Peyer's patch (tissue), 4 donors: ENCODE results near the gene FGFR4. TPM values are rescaled to one million over a fixed set of nuclear protein-coding genes. Genes with fewer than 3 reads are reported as not detected.

Experiments used
- DNase-seq, 3 donors: peaks; one replicate each; pipeline ENCODE4 v3.0.0-alpha.2; 2017 to 2019
- H3K27ac ChIP-seq, 4 donors: fragments of 200-600 bp; sonication (generic); one replicate each; pipeline ENCODE4 v1.5.1; 2016 to 2019
- H3K27me3 ChIP-seq, 2 donors: fragments of 200-600 bp; sonication (generic); one replicate each; pipeline ENCODE4 v1.5.1; 2019
- H3K36me3 ChIP-seq, 3 donors: fragments of 200-600 bp; sonication (generic); one replicate each; pipeline ENCODE4 v1.5.1; 2016 to 2019
- H3K4me1 ChIP-seq, 4 donors: fragments of 200-600 bp; sonication (generic); one replicate each; pipeline ENCODE4 v1.5.1; 2016 to 2019
- H3K4me3 ChIP-seq, 4 donors: fragments of 200-600 bp; sonication (generic); 1 replicate in 3 of 4; 2 replicates in 1 of 4; pipeline ENCODE4 v1.5.1; 2016 to 2019; ENCODE audit warnings: mild to moderate bottlenecking in 1 of 4
- H3K9me3 ChIP-seq, 4 donors: fragments of 200-600 bp; sonication (generic); one replicate each; pipeline ENCODE4 v1.5.1; 2016 to 2019; ENCODE audit warnings: mild to moderate bottlenecking in 1 of 4
- CTCF ChIP-seq, 6 experiments: fragments of 450-650 bp in 4 of 6; fragments of 200-600 bp in 2 of 6; sonication (generic) in 1 of 6; IDR thresholded peaks; one replicate each; pipeline ENCODE4 v1.5.1; 2017 to 2019; ENCODE audit warnings: antibody characterized with exemption in 6 of 6, mild to moderate bottlenecking in 3 of 6, moderate library complexity in 1 of 6
- POLR2A ChIP-seq, 2 donors: fragments of 450-650 bp; IDR thresholded peaks; one replicate each; pipeline ENCODE4 v1.5.1; 2017; ENCODE audit warnings: antibody characterized with exemption in 2 of 2, mild to moderate bottlenecking in 2 of 2, moderate library complexity in 2 of 2
- total RNA-seq, 4 donors: library from RNA; depleted of rRNA; stranded (reverse); fragments of >200 nt; gene quantifications; one replicate each; pipeline ENCODE4 v1.1.0, GENCODE V29; 2016

FGFR4 gene
- total RNA-seq, 4 donors from 2014 or later: 43.0 to 264 (median 72.3) TPM

GRCh38 chr5:177065491-177065890, 21.2 kb upstream of the FGFR4 start:
- TF ChIP-seq POLR2A (IDR thresholded peaks at IDR 0.05) (no peak), CTCF (IDR thresholded peaks at IDR 0.05) (no peak)

DNA sequence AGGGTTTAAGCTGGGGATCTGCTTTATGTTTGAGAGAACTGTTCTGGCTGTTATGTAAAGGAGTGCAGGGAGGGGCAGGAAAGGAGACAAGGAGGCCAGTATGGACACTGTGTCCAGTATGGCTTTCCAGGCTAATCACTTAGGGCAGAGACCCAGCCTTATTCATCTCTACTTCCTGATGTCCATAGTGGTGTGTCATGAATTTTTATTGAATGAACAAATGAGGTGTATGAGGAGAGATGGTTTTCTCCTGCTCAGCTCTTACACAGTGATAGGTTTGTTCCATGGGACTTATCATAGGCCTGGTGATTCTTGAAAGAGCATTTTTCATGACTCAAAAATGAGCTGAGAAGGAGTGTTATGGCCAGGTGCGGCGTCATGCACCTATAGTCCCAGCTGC, 20.5 kb upstream of the FGFR4 start:
- TF ChIP-seq POLR2A (IDR thresholded peaks at IDR 0.05): no peak
- TF ChIP-seq CTCF (IDR thresholded peaks at IDR 0.05): no peak
- no peaks in the 10 kb centered on the region for H3K27me3 ChIP-seq
- peaks cover 0 to 20% (median 0%) of the 10 kb centered on the region in 3 donors for H3K36me3 ChIP-seq
- H3K9me3 ChIP-seq: no peaks in the 10 kb centered on the region
- no peak for DNase-seq
- H3K4me1 ChIP-seq: peaks cover 0 to 5% (median 0%) of the 10 kb centered on the region in 4 donors
- no peak overlapping the region for H3K4me3 ChIP-seq
- no peak overlapping the region for H3K27ac ChIP-seq

More at GRCh38 chr5:177065491-177065890, 21.2 kb upstream of the FGFR4 start:
- no peak overlapping the region for H3K27ac ChIP-seq
- H3K27me3 ChIP-seq: no peaks in the 10 kb centered on the region
- H3K36me3 ChIP-seq: peaks cover 0 to 20% (median 0%) of the 10 kb centered on the region in 3 donors
- no peaks in the 10 kb centered on the region for H3K9me3 ChIP-seq
- DNase-seq: no peak
- no peaks in the 10 kb centered on the region for H3K4me1 ChIP-seq
- no peak overlapping the region for H3K4me3 ChIP-seq

DNA sequence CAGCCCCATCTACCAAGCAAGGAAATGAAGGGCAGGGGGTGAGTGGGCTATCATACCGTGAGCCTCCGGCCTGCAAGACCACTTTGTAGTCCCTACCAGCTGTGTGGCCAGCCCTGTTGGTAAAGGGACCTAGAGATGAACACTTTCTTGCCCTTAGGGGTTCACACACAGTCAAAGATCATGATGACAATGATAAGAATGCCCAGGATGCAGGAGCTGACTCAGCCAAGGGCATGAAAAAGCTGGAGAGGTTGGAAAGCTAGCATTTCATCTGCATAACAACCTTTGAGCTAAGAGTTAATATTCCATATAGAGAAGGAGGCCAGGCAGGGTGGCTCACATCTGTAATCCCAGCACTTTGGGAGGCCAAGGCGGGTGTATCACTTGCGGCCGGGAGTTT, 19.2 kb upstream of the FGFR4 start:
- TF ChIP-seq POLR2A (IDR thresholded peaks at IDR 0.05) (no peak), CTCF (IDR thresholded peaks at IDR 0.05) (no peak)
- peaks cover 0 to 15% (median 0%) of the 10 kb centered on the region in 3 donors for H3K36me3 ChIP-seq
- no peaks in the 10 kb centered on the region for H3K27me3 ChIP-seq
- no peak overlapping the region for H3K27ac ChIP-seq
- no peaks in the 10 kb centered on the region for H3K9me3 ChIP-seq
- peaks cover 0 to 11% (median 0%) of the 10 kb centered on the region in 4 donors for H3K4me1 ChIP-seq
- no peak overlapping the region for H3K4me3 ChIP-seq
- no peak for DNase-seq

DNA sequence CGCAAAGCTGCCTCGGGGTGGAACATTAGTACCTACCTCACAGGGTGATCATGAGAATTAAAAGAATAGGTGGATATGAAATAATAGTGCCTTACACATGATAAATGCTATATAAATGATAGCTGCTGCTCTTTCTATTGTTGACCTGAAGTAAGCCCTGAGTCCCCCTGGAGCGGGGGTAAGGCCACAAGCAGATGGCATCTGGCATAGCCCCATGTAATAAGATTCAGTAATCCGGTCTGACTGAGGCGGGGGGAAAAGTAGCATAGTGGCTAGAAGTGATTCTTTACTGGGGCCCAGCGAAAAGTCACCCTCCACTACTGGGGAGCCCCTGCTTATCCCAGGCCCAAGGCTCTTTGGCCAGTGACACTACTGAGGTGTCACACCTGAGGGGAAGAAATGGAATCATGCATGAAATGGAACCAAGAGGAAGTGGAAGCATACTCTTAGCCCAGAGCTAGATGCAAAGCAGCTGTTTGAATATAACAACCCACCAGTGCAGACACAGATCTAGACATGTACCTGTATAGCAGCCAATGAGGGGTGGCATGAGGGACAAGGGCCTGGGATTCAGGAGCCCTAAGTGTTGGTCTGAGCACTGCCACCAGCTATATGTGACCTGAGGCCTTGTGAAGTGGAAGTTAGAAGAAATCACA, 16.1 kb upstream of the FGFR4 start:
- no peak overlapping the region for H3K4me3 ChIP-seq
- DNase-seq: peak in 1 of 3 donors; percentile 31

DNA sequence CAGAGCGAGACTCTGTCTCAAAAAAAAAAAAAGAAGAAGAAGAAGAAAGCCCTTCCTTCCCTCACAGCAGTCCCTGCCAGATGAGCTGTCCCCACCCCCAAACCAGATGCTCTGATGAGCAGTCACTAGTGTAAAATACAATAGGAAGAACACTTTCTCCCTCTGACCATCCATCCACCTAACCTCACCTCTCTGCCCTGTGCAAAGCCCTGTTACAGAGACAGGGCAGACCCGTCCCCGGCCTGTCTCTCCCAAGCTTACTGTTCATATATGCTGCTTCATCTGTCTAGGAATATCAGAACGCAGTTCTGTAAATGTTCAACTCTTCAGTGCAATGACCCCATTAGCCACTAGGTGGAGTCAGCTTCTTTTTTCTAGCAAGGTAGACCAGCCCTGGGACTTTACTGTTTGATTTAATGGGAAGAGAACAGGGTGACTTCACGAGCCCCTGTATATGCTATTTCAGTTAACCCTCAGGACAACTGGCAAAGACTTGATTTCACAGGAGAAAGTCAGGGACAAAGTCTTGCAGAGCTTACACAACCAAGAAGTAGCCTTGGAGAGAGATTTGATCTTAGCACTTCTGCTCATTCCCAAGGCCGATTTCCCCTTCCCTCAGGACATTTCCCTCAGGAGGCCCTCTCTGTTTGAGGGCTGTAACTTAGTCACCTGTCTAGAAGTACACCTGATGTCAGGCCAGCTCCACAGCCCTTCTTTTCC, 14.9 kb upstream of the FGFR4 start:
- peak overlapping the region in 1 of 4 donors; percentile 66 for H3K27ac ChIP-seq
- H3K36me3 ChIP-seq: no peaks in the 10 kb centered on the region
- DNase-seq: peak in 2 of 3 donors; percentile 79 to 93
- H3K27me3 ChIP-seq: no peaks in the 10 kb centered on the region
- no peak overlapping the region for H3K4me3 ChIP-seq
- H3K4me1 ChIP-seq: peaks cover 0 to 11% (median 0%) of the 10 kb centered on the region in 4 donors
- TF ChIP-seq POLR2A (IDR thresholded peaks at IDR 0.05) (no peak), CTCF (IDR thresholded peaks at IDR 0.05) (peak; percentile 85 to 97 (median 92))
- H3K9me3 ChIP-seq: no peaks in the 10 kb centered on the region

More for the DNA sequence above, 16.1 kb upstream of the FGFR4 start:
- H3K4me1 ChIP-seq: peaks cover 0 to 11% (median 0%) of the 10 kb centered on the region in 4 donors
- H3K27me3 ChIP-seq: no peaks in the 10 kb centered on the region
- TF ChIP-seq CTCF (IDR thresholded peaks at IDR 0.05) (no peak), POLR2A (IDR thresholded peaks at IDR 0.05) (no peak)
- no peaks in the 10 kb centered on the region for H3K9me3 ChIP-seq
- H3K36me3 ChIP-seq: no peaks in the 10 kb centered on the region
- H3K27ac ChIP-seq: peak overlapping the region in 1 of 4 donors; percentile 66
